Spinal cord (tissue), 10 donors: Measurements from ENCODE around the gene PARM1. TPM values are rescaled to one million over a fixed set of nuclear protein-coding genes. Genes with fewer than 3 reads are reported as not detected.

ENCODE experiments used
- DNase-seq, 6 donors: peaks; one replicate each; pipeline versions ENCODE4 v3.0.0 to v3.0.0-alpha.2; 2013 to 2015; ENCODE audit warnings: low spot score in 6 of 6, low read depth in 4 of 6
- H3K27ac ChIP-seq: one replicate; pipeline ENCODE4 v1.5.1; 2013; ENCODE audit warnings: low read depth, low read length, control low read depth
- H3K27me3 ChIP-seq: one replicate; pipeline ENCODE4 v1.6.1; 2013; ENCODE audit warnings: low read length; ENCODE audit not compliant: control insufficient read depth, insufficient read depth
- H3K36me3 ChIP-seq: one replicate; pipeline ENCODE4 v1.6.1; 2013; ENCODE audit warnings: low read length; ENCODE audit not compliant: control insufficient read depth, insufficient read depth
- H3K4me1 ChIP-seq: one replicate; pipeline ENCODE4 v1.6.1; 2013; ENCODE audit warnings: low read length; ENCODE audit not compliant: control insufficient read depth, insufficient read depth
- H3K4me3 ChIP-seq: one replicate; pipeline ENCODE4 v1.5.1; 2013; ENCODE audit warnings: low read depth, low read length, control low read depth
- H3K9me3 ChIP-seq: one replicate; pipeline ENCODE4 v1.6.1; 2013; ENCODE audit warnings: low read length; ENCODE audit not compliant: control insufficient read depth, insufficient read depth
- WGBS: methylation state at CpG from one replicate; pipeline ENCODE4 v1.1.5; 2013; ENCODE audit warnings: missing lambda C conversion rate; ENCODE audit not compliant: insufficient coverage; 5-methylcytosine and 5-hydroxymethylcytosine counted together
- polyA plus RNA-seq, 2 donors: library from polyadenylated mRNA; unstranded; fragments of 120-200 nt; gene quantifications; one replicate each; pipeline ENCODE4 v1.2.1, GENCODE V29; 2013; ENCODE audit not compliant: insufficient read length in 2 of 2
- total RNA-seq, 2 donors: library from RNA; depleted of rRNA in 1 of 2; stranded (reverse); fragments of 120-200 nt in 1 of 2; fragments of >200 nt in 1 of 2; gene quantifications; one replicate each; pipeline versions ENCODE4 v1.2.3 to v1.2.4, GENCODE V29; 2013 to 2014
- donor health status: healthy.

The PARM1 gene
- total and polyA plus RNA-seq, 4 donors = 12.2 to 31.2 (median 15.6) TPM

- Histone ChIP-seq H3K4me1 (no peaks in the 10 kb centered on the region), H3K4me3 (no peak overlapping the region), H3K9me3 (no peaks in the 10 kb centered on the region), H3K27ac (no peak overlapping the region), H3K27me3 (no peaks in the 10 kb centered on the region), H3K36me3 (no peaks in the 10 kb centered on the region)
- 55% methylated on average over 7 of the region's 9 CpGs for WGBS
- DNase-seq = no peak
Observed at GRCh38 chr4:75048208-75048879, 115.4 kb downstream of the PARM1 start.

GRCh38 chr4:75051431-75051830 lies 118.5 kb downstream of the PARM1 start:
- no peaks in the 10 kb centered on the region for H3K4me1 ChIP-seq
- WGBS = 100% methylated on average over 1 of the region's 1 CpG

GRCh38 chr4:75053352-75053751 lies 120.4 kb downstream of the PARM1 start:
- no peak for DNase-seq
- no peaks in the 10 kb centered on the region for H3K4me1 ChIP-seq
- H3K9me3 ChIP-seq = no peaks in the 10 kb centered on the region
- no CpG with 5 or more reads among the region's 1 CpG for WGBS
- no peak overlapping the region for H3K4me3 ChIP-seq
- no peaks in the 10 kb centered on the region for H3K36me3 ChIP-seq
- H3K27ac ChIP-seq = no peak overlapping the region
- H3K27me3 ChIP-seq = no peaks in the 10 kb centered on the region

More at GRCh38 chr4:75051431-75051830, 118.5 kb downstream of the PARM1 start:
- H3K27me3 ChIP-seq = no peaks in the 10 kb centered on the region
- H3K27ac ChIP-seq = no peak overlapping the region
- no peak overlapping the region for H3K4me3 ChIP-seq
- no peaks in the 10 kb centered on the region for H3K36me3 ChIP-seq
- DNase-seq = no peak
- H3K9me3 ChIP-seq = no peaks in the 10 kb centered on the region

GRCh38 chr4:75054078-75054477 lies 121.2 kb downstream of the PARM1 start:
- DNase-seq = no peak
- no peak overlapping the region for H3K27ac ChIP-seq
- no peaks in the 10 kb centered on the region for H3K4me1 ChIP-seq
- WGBS = no CpG with 5 or more reads among the region's 3 CpGs
- H3K27me3 ChIP-seq = no peaks in the 10 kb centered on the region
- no peaks in the 10 kb centered on the region for H3K9me3 ChIP-seq
- H3K36me3 ChIP-seq = no peaks in the 10 kb centered on the region
- H3K4me3 ChIP-seq = no peak overlapping the region

GRCh38 chr4:75056277-75056676 lies 123.4 kb downstream of the PARM1 start:
- no peaks in the 10 kb centered on the region for H3K36me3 ChIP-seq
- no peak overlapping the region for H3K27ac ChIP-seq
- H3K4me3 ChIP-seq = no peak overlapping the region
- no peaks in the 10 kb centered on the region for H3K9me3 ChIP-seq
- DNase-seq = no peak
- WGBS = 88% methylated on average over 4 of the region's 4 CpGs
- H3K27me3 ChIP-seq = no peaks in the 10 kb centered on the region
- no peaks in the 10 kb centered on the region for H3K4me1 ChIP-seq

- Histone ChIP-seq H3K4me1 (no peaks in the 10 kb centered on the region), H3K36me3 (no peaks in the 10 kb centered on the region), H3K4me3 (no peak overlapping the region), H3K27me3 (no peaks in the 10 kb centered on the region), H3K9me3 (no peaks in the 10 kb centered on the region), H3K27ac (no peak overlapping the region)
- WGBS = 96% methylated on average over 14 of the region's 15 CpGs
- DNase-seq = no peak
Observed at GRCh38 chr4:75057369-75057768, 124.5 kb downstream of the PARM1 start.

- no peak for DNase-seq
- 91% methylated on average over 10 of the region's 10 CpGs for WGBS
- no peaks in the 10 kb centered on the region for H3K4me1 ChIP-seq
- no peaks in the 10 kb centered on the region for H3K9me3 ChIP-seq
- no peaks in the 10 kb centered on the region for H3K36me3 ChIP-seq
- no peak overlapping the region for H3K4me3 ChIP-seq
- no peak overlapping the region for H3K27ac ChIP-seq
- no peaks in the 10 kb centered on the region for H3K27me3 ChIP-seq
Observed at GRCh38 chr4:75058486-75058885, 125.6 kb downstream of the PARM1 start.

GRCh38 chr4:75063433-75063832 lies 130.5 kb downstream of the PARM1 start:
- Histone ChIP-seq H3K27ac (no peak overlapping the region), H3K9me3 (no peaks in the 10 kb centered on the region), H3K4me3 (no peak overlapping the region), H3K27me3 (no peaks in the 10 kb centered on the region), H3K4me1 (no peaks in the 10 kb centered on the region), H3K36me3 (no peaks in the 10 kb centered on the region)
- no peak for DNase-seq
- WGBS = 96% methylated on average over 3 of the region's 3 CpGs

- H3K27ac ChIP-seq = no peak overlapping the region
- no peak for DNase-seq
Observed at GRCh38 chr4:75065909-75066308, 133.0 kb downstream of the PARM1 start.

GRCh38 chr4:75069493-75070074 lies 136.7 kb downstream of the PARM1 start:
- no peaks in the 10 kb centered on the region for H3K36me3 ChIP-seq
- WGBS = 75% methylated on average over 1 of the region's 7 CpGs
- no peak overlapping the region for H3K4me3 ChIP-seq
- no peaks in the 10 kb centered on the region for H3K9me3 ChIP-seq
- no peak for DNase-seq
- H3K27me3 ChIP-seq = no peaks in the 10 kb centered on the region
- H3K27ac ChIP-seq = no peak overlapping the region
- no peaks in the 10 kb centered on the region for H3K4me1 ChIP-seq

More at GRCh38 chr4:75065909-75066308, 133.0 kb downstream of the PARM1 start:
- Histone ChIP-seq H3K36me3 (no peaks in the 10 kb centered on the region), H3K9me3 (no peaks in the 10 kb centered on the region), H3K4me3 (no peak overlapping the region), H3K27me3 (no peaks in the 10 kb centered on the region), H3K4me1 (no peaks in the 10 kb centered on the region)
